GM18511 (cell line): Measurements from ENCODE around the gene AKAP8L.
A peak's percentile ranks its signal among the peaks of the same experiment; 100 is the strongest.

ENCODE experiments used
- ATAC-seq: cut with Tn5 transposase; IDR thresholded peaks from one replicate; pipeline ENCODE4 v1.9.1; 2021; ENCODE audit warnings: mild to moderate bottlenecking, moderate library complexity; ENCODE audit not compliant: unreplicated experiment

AKAP8L gene

DNA sequence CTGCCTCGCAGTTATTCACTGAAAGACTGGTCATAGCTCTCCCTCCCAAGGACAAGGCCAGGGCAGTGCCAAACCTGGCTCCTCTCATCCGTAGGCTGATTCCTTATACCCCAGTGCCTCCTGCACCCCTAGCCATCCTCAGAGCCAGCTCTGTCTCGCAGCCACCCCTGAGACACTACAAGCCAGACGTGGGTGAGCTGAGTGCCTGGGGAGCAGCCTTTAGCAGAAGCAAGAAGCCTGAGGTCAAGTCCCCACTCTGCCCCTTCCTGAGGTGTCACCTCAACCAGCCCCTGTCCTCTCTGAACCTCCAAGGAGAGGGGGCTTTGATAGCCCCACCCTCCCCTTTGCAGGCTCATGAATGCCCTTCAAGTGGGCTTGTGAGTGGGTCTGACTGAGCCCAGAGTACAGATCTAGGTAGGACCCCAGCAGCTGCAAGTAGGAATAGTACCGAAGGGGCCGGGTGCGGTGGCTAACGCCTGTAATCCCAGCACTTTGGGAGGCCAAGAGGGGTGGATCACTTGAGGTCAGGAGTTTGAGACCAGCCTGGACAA lies 14.8 kb upstream of the AKAP8L start:
- ATAC-seq: no peak

DNA sequence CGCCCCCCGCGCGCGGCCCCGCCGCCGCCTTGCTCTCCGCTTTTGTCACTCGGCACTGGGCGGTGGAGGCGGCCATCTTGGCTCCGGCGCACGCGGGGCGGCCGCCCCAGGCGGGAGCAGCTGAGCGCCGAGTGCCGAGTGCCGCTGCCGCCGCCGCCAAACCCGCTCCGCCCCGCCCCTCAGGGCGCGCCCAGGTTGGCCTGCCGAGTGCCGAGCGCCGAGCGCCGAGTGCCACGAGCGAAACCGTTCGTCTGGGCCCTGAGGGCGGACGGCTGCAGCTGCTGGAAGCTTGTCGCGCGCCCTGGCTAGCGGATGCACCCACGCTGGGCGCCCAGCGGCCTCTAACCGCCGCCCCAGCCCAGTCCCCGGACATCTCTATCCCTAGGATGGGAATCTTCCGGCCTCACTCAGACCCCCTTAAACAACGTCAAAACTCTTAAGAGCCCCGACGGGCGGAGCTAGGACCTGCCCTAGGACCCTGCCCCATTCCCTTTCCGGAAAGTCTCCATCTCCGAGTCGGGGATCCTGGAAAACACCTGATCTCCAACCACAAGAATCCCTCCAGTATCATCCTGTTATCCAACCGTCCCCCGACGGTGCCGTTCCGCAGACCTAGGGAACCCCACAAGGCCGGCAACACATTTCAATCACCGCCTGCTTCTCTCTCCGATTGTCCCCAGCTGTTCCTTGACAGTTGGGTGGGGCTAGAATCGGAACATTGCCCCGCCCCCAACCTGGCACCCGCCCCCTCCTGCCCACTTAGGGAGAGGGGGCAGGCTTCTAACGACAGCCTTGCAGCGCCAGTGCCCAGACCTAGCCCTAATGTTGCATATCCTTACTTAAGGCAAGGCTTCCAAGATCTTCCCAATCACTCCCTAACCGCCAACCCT lies 14.1 kb upstream of the AKAP8L start:
- peak; percentile 84 for ATAC-seq

DNA sequence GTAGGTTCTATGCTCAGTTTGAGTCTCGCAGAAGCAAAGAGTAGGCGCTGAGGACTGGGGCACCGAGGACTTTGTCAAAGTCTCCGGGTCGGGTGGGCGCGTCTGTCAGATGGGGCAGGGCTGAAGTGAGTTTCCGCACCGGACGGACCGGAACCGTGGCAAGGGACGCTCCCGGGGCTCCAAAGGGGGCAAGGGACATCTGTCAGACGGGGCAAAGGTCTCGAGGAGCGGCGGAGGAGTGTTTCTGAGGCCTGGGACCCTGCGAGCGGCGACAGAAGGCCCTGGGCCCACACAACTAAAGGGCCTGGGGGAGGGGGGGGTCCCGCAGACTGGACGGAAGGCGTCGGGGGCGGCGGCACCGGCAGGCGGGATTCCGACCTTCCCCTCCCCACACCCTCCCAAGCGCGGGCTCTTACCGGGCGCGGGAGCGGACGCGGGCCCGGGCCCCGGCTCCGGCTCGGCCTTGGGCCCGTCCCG lies 13.3 kb upstream of the AKAP8L start:
- ATAC-seq: no peak

DNA sequence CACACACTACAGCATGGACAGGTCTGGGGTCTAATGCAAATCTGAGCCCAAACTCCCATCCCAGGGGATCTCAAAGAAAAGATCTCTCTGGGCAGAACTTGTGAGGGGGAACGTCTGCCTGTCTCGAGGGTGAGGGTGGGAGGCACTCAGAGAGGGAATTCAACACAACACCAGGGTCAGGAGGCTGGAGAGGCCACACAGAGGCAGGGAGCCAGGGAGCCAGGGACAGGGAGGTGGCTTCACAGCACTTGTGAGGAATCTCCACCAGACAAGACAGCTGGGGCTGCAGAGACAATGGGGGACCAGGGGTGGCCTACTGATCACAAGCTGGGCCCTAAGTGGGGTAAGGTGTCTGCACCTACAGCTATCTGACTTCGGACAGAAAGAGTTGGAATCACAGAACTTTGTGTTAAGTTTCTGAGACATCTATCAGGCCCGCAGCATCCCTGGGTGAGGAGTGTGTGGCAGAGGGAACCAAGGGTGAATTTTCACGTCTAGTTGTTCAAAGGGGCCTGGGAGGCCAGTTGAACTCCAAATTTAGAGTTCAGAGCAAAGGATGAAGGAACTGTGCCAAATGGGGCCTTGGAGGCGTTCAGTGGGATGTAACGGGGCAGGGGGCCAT lies 12.7 kb upstream of the AKAP8L start:
- no peak for ATAC-seq

DNA sequence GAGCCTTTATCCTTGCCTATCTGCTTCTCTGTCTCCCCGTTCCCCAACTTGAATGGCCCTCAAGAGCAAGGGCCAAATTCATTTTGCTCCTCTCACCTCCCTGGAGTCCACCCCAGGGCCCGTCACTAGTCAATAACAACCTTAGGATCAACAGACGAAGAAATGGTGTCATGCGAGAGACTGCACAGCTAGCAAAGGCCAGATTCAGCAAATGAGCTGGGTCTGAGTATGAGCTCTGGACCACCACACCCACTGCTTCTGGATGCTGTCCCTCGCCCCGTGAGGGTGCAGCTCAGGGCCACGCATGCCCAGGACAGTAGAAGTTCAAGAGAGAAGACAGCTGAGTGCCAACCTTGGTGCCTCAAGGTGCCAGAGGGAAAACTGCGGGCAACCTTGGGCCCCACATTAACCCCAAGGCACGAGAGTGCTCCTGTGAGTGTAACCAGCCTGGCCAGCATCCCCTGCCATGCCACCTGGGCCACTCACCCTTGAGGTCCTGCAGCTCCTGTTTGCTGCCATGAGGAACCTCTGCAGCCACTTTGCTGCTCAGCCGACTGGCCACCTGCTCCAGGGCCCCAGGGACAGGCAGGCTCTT lies 11.8 kb upstream of the AKAP8L start:
- ATAC-seq: no peak

DNA sequence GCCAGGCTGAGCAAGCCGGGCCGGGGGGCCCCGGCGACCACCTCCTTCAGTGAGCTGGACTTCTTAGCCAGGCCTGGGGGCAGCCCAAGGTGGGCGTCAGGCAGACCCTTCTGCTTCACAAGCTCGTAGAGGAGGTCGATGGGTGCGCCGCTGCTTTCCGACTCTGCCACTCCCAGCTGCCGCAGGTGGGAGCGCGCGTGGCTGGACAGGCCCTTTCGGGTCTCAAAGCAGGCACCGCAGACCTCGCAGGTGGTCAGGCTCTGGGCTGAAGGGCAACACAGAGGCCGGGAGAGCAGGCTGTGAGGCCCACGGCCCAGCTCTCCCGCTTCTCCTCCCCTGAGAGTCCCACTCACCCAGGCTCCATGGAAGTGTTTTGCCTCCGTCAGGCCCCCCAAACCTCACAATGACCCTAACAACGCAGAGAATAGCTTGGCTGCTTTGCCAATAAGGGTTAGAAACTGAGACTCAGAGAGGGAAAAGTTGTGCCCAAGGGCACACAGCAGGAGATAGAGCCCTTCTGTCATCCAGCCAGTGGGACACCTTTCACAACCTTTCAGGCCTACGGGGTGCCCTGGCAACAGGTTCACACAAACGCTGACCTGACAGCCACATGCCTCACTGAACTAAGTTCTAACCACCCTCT lies 11.2 kb upstream of the AKAP8L start:
- no peak for ATAC-seq

DNA sequence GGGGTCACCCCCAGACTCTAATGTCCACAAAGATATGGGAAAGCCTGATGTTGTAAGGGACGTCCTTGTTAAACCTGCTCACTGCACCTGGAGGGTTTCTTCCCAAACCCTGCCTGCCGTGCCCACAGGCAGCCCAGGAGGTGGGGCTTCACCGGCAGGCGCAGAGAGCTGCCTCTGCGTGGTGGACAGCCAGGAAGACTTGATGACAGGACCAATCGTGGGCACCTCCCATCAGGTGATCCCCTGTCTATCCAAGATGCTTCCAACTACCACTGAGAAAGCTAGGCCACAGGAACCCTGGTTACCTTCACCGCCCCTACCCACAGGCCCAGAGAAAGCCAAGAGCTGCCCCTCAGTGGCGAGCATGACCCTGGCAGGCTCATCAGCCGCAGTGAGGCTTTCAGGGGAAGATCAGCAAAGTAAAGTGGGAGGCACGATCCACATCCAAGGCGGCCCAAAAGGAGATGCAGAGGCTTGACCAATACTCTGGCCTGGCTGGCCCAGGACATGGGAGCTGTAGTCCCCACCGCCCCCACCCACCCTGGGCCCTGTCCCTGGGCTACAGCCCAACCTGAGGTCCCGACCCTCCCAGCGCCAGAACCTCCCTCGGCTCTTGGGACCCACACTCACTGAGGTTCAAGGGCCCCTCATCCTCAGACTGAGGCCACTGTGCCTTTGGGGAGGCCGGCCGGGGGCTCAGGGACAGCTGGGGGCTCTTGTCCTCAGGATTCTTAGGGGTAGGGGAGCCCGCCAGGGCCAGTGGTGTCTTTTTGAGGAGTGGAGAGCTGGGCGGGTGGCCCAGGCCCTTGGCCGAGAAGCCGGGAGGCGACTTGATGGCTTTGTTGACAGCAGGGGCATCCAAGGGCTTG lies 10.4 kb upstream of the AKAP8L start:
- no peak for ATAC-seq

DNA sequence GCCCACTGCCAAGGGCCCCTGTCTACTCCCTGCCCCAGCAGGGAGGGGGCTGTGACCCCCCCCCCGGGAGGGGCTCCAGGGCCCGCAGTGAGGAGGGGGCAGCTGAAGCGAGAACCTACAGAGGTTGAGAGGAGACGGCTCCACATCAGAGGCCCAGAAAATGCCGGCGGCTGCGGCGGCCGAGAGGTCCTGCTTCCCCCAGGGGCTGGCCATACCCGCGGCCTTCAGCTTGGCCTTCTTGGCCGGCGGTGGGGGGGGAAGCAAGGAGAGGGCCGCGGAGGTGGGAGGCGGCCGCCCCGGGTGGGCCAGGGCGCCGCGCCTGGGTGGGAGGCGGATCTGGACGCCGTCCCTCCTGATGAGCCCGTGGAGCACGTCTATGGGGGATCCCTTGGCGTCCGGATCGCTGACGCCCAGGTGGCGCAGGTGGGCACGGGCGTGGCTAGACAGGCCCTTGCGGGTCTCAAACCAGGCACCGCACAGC lies 9.2 kb upstream of the AKAP8L start:
- ATAC-seq: no peak

DNA sequence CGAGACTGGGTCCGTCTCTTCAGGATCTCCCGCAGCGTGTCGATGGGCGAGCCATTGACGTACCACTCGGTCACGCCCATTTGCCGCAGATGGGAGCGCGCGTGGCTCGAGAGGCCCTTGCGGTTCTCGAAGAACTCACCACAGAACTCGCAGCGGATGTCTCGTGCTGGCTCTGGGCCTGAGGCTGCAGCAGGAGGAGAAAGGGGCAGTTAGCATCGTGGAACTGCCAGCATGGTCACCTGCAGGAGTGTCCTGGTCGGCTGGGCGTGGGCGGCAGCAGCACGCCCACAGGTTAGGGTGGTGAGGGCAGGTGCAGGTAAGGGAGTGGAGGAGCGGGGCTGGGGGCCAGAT lies 8.5 kb upstream of the AKAP8L start:
- no peak for ATAC-seq

DNA sequence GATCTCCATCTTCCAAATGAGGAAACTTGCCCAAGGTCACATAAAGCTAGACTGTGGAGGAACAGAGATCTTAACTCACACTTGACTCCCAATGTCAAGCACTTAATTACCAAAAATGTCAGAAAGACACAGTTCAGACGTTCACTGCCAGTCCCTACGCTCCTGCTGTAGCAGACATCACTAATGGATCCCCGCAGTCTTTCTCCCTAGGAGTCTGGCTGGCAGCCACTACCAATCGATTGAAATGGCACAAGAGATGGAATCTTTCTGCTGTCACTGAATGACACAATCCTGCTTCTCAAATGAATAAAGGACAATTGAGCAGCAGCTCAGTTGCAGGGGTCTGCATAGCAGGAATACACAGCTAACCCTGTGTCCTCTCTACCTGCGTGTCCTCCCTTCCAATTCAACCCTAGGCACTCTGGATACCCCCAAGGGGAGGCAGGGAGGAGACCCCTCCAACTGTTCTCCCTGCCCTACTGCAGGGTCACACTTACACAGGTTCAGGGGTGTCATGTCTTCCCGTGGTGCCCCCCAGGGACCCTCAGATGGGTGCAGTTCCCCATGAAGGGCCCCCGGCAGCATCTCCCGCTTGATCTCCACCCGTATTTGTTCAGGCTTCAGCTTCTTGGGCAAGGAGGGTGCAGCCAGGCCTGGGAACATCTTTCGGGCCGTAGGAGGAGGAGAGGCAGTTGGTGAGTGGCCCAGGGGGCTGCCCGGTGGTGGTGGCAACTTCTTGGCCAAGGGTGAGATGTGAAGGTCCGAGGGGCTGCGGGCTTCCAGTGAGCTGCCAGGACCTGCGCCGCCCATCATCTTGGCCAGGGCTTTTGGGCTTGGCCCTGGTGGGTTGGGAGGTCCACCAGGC lies 7.9 kb upstream of the AKAP8L start:
- no peak for ATAC-seq

DNA sequence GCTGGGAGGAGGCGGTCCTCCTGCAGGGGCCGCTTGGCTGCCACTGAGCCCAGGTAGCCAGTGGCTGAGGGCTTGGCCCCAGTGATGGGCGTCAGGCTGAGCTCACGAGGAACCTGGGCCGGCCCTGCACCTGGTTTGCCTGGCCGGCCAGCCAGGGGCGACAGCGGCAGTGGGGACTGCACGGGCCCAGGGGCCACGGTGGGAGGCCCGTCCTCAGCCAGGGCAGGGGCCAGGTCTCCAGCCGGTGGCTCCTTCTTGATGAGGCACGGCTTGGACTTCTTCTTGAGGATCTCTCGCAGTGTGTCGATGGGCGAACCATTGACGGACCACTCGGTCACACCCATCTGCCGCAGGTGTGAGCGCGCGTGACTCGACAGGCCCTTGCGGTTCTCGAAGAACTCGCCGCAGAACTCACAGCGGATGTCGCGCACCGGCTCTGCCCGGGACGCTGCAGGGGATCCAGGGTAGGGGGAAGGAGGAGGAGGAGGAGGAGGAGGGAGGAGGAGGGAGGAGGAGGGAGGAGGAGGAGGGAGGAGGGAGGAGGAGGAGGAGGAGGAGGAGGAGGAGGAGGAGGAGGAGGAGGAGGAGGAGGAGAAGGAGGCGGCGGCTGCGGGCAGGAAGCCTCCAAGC lies 6.6 kb upstream of the AKAP8L start:
- no peak for ATAC-seq

DNA sequence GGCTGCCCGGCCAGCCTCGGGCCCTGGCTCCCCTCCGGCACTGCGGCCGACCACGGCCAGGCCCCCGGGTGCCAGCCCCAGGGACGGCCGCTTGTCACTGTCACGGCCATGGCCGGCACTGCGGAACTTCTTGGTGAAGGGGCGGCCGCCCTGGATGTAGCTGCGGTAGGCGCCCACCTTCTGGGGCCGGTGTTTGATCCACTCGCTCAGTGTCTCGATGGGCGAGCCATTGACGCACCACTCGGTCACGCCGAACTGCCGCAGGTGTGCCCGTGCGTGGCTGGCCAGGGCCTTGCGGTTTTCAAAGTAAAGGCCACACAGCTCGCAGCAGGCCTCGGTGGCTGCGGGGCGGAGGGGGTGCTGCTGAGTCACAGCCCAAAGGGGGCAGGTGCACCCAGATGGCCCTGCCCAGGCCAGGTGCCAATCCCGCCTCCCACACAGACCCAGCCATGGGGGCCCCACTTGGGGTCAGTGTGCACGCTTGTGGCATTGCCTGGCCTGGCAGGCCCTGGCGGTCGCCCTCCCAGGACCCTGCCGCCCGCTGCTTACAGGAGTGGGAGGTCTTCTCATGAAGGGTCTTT lies 6.0 kb upstream of the AKAP8L start:
- ATAC-seq: no peak

DNA sequence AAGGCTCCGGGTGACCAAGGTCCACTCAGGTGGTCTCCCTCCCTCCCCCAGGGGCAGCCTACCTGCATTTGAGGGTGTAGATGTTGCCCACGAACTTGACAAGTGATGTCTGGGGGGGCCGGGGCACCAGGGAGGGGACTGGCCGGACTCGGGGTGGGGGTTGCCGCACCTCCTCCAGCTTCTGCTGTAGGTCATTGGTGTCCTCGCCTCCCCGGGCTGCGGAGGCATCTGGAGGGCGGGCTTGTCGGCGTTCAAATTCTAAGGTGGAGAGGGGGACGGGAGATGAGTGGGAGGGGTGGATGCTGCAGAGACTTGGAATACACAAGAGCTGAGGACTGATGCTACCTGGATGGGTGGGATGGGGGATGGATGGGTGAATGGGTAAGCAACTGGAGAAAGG lies 5.3 kb upstream of the AKAP8L start:
- no peak for ATAC-seq

DNA sequence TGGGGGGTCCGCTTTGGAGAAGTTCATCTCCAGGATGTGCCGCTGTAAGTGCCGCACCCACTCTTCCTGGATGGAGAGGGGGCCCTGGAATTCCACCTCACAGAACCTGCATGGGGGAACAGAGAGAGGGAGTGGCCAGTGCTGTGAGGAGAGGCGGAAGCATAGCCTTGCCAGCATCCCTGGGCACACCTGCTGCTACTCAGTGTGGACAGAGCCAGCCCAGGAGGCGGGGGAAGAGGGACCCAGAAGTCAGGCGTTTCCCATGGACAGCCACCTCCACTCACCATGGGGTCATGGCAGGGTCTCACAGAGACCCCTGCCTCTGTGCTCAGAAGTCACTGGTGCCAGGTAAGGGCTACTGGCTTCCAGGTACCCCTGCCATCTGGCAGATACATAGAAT lies 4.3 kb upstream of the AKAP8L start:
- ATAC-seq: no peak

DNA sequence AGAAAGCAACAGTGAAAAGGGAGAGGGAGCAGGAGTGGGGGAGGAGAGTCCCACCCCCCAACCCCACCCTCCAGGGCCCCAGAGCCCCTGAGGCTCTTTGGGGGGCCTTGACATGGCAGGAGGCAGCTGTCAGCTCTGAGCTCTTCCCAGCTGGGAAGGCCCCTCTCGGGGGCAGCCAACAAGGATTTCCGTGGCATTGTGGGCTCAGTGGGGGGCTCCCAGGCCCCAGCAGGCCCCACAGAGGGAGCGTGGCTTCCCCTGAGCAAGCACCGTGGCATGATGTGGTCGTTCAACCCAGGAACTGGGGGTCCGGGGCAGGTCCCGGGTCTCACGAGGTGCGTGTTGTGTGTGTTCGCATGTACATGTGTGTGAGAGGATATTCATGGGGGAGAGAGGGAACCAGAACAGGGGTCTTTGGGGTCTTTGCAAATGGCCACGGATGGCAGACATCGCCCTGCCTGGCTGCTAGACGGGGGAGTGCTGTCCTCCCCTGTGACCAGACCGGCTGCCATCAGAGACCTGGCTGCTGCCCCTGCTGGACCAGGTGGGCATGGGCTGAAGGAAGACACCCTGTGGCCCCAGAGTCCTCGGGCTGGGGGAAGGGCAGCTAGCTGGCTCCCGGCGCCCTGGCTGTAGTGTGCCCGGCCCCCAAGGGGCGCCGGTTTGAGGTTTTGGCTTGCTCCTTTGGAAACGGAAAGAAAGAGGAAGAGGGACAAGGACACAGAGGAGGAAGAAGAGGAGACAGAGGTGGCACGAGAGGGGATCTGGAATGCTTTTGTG lies 3.7 kb upstream of the AKAP8L start:
- no peak for ATAC-seq

DNA sequence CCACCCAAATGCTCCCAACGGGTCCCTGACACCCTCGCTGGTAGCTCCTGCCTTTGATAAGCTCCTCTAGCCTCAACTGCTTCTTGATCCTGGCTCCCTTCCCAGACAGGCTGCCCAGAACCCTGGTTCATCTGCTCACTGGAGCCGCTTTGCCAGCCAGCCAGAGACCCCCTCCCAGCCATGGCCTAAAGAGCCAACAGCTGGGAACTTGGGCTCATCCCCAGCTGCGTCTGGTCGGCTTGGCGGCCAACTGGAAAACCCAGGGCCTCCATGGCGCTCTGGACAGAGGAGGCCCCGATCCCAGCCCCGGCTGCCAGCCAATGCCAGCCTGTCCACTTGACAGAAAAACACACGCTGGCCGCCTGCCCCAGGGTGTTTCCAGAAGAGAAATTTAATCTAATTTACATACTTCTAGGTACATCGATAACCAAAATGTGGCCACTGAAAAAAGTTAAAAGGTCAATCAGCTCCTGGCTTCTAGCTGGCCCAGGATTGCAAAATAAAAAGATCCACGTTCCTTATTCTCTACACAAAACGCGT lies 3.0 kb upstream of the AKAP8L start:
- ATAC-seq: no peak

DNA sequence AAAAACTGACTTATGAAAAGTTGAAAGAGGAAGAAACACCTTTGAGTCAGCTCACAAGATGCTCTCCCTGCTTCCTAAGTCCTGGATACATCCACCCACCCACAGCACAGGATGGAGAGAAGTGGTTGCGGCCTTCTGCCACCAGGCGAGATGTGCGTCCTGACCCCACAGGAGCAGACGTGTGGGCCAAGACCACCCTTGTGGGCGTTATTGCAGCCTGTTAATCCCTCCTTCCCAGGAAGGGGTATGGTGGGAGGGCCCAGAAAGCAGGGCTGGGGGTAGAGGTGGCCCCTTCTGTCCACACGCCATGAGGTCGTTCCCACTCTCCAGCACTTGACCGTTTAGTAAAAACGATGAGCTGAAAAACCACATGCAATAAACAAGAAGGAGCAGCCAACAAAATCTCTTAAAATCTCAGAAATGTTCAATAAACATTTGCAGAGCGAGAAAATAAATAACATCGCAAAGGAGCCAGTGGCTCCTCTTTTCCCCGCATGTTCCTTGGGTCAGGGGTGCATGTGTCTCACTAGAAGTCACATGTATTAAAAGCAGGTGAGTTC lies 2.4 kb upstream of the AKAP8L start:
- no peak for ATAC-seq
